OCI-LY3 (cell line): ENCODE results near the gene NEU4.
"Not testable (repeated sequence)": the region's sequence is repeated elsewhere in the genome, so short reads cannot be mapped to it uniquely, and the experiment has no call there.

Experiments
- H2AFZ ChIP-seq: fragments of 200-600, 300-600 bp; shearing (Covaris generic); 2 replicates; pipeline ENCODE4 v1.6.0; 2014; ENCODE audit warnings: antibody characterized with exemption, low read depth, low read length
- H3K27ac ChIP-seq: fragments of 200-600, 300-600 bp; sonication (generic); 2 replicates; pipeline ENCODE4 v1.5.1; 2014; ENCODE audit warnings: mild to moderate bottlenecking, low read length, moderate library complexity, mixed read lengths
- H3K27me3 ChIP-seq: fragments of 200-600, 300-600 bp; sonication (generic); 2 replicates; pipeline ENCODE4 v1.6.1; 2014; ENCODE audit warnings: low read depth, low read length, mixed read lengths
- H3K36me3 ChIP-seq: fragments of 200-600, 300-600 bp; sonication (generic); replicated peaks from 2 replicates; pipeline ENCODE3; 2014; ENCODE audit warnings: low read depth, low read length, mixed read lengths
- H3K4me1 ChIP-seq: fragments of 300-600, 200-600 bp; sonication (generic); 2 replicates; pipeline ENCODE4 v1.6.1; 2014; ENCODE audit warnings: low read length, mixed read lengths
- H3K4me2 ChIP-seq: fragments of 200-600, 300-600 bp; sonication (generic); 2 replicates; pipeline ENCODE4 v1.6.1; 2014; ENCODE audit warnings: low read length, mixed read lengths
- H3K4me3 ChIP-seq: fragments of 300-600, 200-600 bp; sonication (generic); 2 replicates; pipeline ENCODE4 v1.5.1; 2014; ENCODE audit warnings: antibody characterized with exemption, mild to moderate bottlenecking, low read length, moderate library complexity
- H3K79me2 ChIP-seq: fragments of 300-600, 200-600 bp; shearing (Covaris generic); 2 replicates; pipeline ENCODE4 v1.6.1; 2014; ENCODE audit warnings: mild to moderate bottlenecking, low read length, mixed read lengths
- H3K9ac ChIP-seq: fragments of 300-600, 200-600 bp; shearing (Covaris generic); 2 replicates; pipeline ENCODE4 v1.6.0; 2014; ENCODE audit warnings: mild to moderate bottlenecking, low read length, moderate library complexity
- H3K9me3 ChIP-seq: fragments of 200-600, 300-600 bp; shearing (Covaris generic); 2 replicates; pipeline ENCODE4 v1.6.1; 2014; ENCODE audit warnings: low read length, mixed read lengths; ENCODE audit not compliant: insufficient read depth
- H4K20me1 ChIP-seq: fragments of 200-600, 300-600 bp; sonication (generic); 2 replicates; pipeline ENCODE4 v1.6.1; 2016; ENCODE audit warnings: low read length, mixed read lengths; ENCODE audit not compliant: insufficient read depth
- CTCF ChIP-seq: fragments of 200-600, 300-600 bp; sonication (generic); IDR thresholded peaks from 2 replicates; pipeline ENCODE4 v1.5.1; 2014; ENCODE audit warnings: antibody characterized with exemption, low read length, low read depth
- EZH2phosphoT487 ChIP-seq: fragments of 200-600 bp; shearing (Covaris generic); IDR thresholded peaks from 2 replicates; pipeline ENCODE4 v1.6.1; 2018; ENCODE audit warnings: antibody characterized with exemption, mixed run types, low read depth

The NEU4 gene

GRCh38 chr2:241827394-241827793 is 18.4 kb downstream of the NEU4 start:
- Histone ChIP-seq H3K27ac (no peak overlapping the region), H3K9me3 (no peaks in the 10 kb centered on the region), H3K36me3 (no peaks in the 10 kb centered on the region), H3K27me3 (peaks cover 17% of the 10 kb centered on the region), H3K4me2 (no peak overlapping the region), H3K4me1 (no peaks in the 10 kb centered on the region), H2AFZ (no peak overlapping the region), H3K79me2 (no peaks in the 10 kb centered on the region), H4K20me1 (no peaks in the 10 kb centered on the region), H3K4me3 (no peak overlapping the region), H3K9ac (no peak overlapping the region)
- TF ChIP-seq EZH2phosphoT487: no peak
- no peak for TF ChIP-seq CTCF

- Histone ChIP-seq H3K9ac (no peak overlapping the region), H3K79me2 (no peaks in the 10 kb centered on the region), H3K4me3 (no peak overlapping the region), H3K36me3 (no peaks in the 10 kb centered on the region), H3K27me3 (peaks cover 27% of the 10 kb centered on the region), H4K20me1 (no peaks in the 10 kb centered on the region), H2AFZ (no peak overlapping the region), H3K27ac (no peak overlapping the region), H3K9me3 (no peaks in the 10 kb centered on the region), H3K4me1 (no peaks in the 10 kb centered on the region), H3K4me2 (no peak overlapping the region)
- no peak for TF ChIP-seq CTCF
These were observed 24.2 kb downstream of the NEU4 start for GRCh38 chr2:241833101-241833663.

GRCh38 chr2:241833756-241834526 is 24.9 kb downstream of the NEU4 start:
- not testable (repeated sequence) for H3K27ac ChIP-seq

GRCh38 chr2:241834527-241835210 is 25.7 kb downstream of the NEU4 start:
- no peak overlapping the region for H3K9ac ChIP-seq
- H3K4me1 ChIP-seq: no peaks in the 10 kb centered on the region
- TF ChIP-seq CTCF (no peak), EZH2phosphoT487 (no peak)
- no peak overlapping the region for H3K27ac ChIP-seq
- no peaks in the 10 kb centered on the region for H3K9me3 ChIP-seq
- peaks cover 33% of the 10 kb centered on the region for H3K27me3 ChIP-seq
- H3K4me3 ChIP-seq: no peak overlapping the region
- no peaks in the 10 kb centered on the region for H3K36me3 ChIP-seq
- no peaks in the 10 kb centered on the region for H4K20me1 ChIP-seq
- no peaks in the 10 kb centered on the region for H3K79me2 ChIP-seq
- H3K4me2 ChIP-seq: no peak overlapping the region
- no peak overlapping the region for H2AFZ ChIP-seq

More at GRCh38 chr2:241833756-241834526, 24.9 kb downstream of the NEU4 start:
- not testable (repeated sequence) for H2AFZ ChIP-seq, H3K36me3 ChIP-seq, H3K4me1 ChIP-seq, H3K9ac ChIP-seq, H3K4me2 ChIP-seq, H3K9me3 ChIP-seq, H3K4me3 ChIP-seq, H4K20me1 ChIP-seq, H3K79me2 ChIP-seq
- peaks cover 33% of the 10 kb centered on the region for H3K27me3 ChIP-seq
